ENCODE results near the gene RPL13. TPM values are rescaled to one million over a fixed set of nuclear protein-coding genes. Genes with fewer than 3 reads are reported as not detected.

RPL13 gene
- total and polyA plus RNA-seq, 2 donors (not counting 1 experiment from before 2014, with no cell fraction given) = 1,442 to 3,823 TPM

GRCh38 chr16:89577055-89577759 is 16.7 kb downstream of the RPL13 start:
- peaks cover 2% of the 10 kb centered on the region for H3K9me3 ChIP-seq (ENCODE audit: control insufficient read depth, insufficient read depth, low read depth, low read length)
- no peaks in the 10 kb centered on the region for H4K20me1 ChIP-seq (ENCODE audit: control insufficient read depth, extremely low read depth, insufficient read depth, low read length)
- H3K79me2 ChIP-seq (ENCODE audit: control insufficient read depth, insufficient read depth, low read length) = peaks cover 5% of the 10 kb centered on the region
- no peak overlapping the region for H3K27ac ChIP-seq (ENCODE audit: insufficient read depth, low read length)
- TF ChIP-seq EZH2 (IDR thresholded peaks at IDR 0.05; ENCODE audit: low read length, missing control alignments) = no peak
- TF ChIP-seq CTCF (conservative IDR thresholded peaks at IDR 0.05 in 1 of 2, IDR thresholded peaks at IDR 0.05 in 1 of 2; ENCODE audit: low read depth in 1 of 2, low read length in 2 of 2) = no peak
- H3K9ac ChIP-seq (ENCODE audit: insufficient read depth, low read length) = no peak overlapping the region
- H3K27me3 ChIP-seq (ENCODE audit: control insufficient read depth, insufficient read depth, low read length) = no peaks in the 10 kb centered on the region
- peak overlapping the region; percentile 8 for H3K4me2 ChIP-seq (ENCODE audit: extremely low read depth, insufficient read depth, low read length)
- peak overlapping the region in 2 of 4 experiments; percentile 50 to 63 for H3K4me3 ChIP-seq (replicated peaks in 1 of 4; ENCODE audit: control extremely low read depth in 1 of 4, insufficient read depth in 1 of 4, low read depth in 3 of 4, low read length in 4 of 4)
- peaks cover 12% of the 10 kb centered on the region for H3K4me1 ChIP-seq (ENCODE audit: control insufficient read depth, extremely low read depth, insufficient read depth, low read length)
- DNase-seq (ENCODE audit: low read depth in 2 of 2) = no peak
- H3K36me3 ChIP-seq (ENCODE audit: control insufficient read depth, insufficient read depth, low read length) = peaks cover 3% of the 10 kb centered on the region
- H2AFZ ChIP-seq (ENCODE audit: low read length) = no peak overlapping the region

- H3K9me3 ChIP-seq (ENCODE audit: control insufficient read depth, insufficient read depth, low read depth, low read length) = peaks cover 2% of the 10 kb centered on the region
- H3K4me3 ChIP-seq (replicated peaks in 1 of 4; ENCODE audit: control extremely low read depth in 1 of 4, insufficient read depth in 1 of 4, low read depth in 3 of 4, low read length in 4 of 4) = no peak overlapping the region
- TF ChIP-seq CTCF (conservative IDR thresholded peaks at IDR 0.05 in 1 of 2, IDR thresholded peaks at IDR 0.05 in 1 of 2; ENCODE audit: low read depth in 1 of 2, low read length in 2 of 2) = no peak
- no peak for TF ChIP-seq EZH2 (IDR thresholded peaks at IDR 0.05; ENCODE audit: low read length, missing control alignments)
- H3K27ac ChIP-seq (ENCODE audit: insufficient read depth, low read length) = no peak overlapping the region
- H3K79me2 ChIP-seq (ENCODE audit: control insufficient read depth, insufficient read depth, low read length) = peaks cover 5% of the 10 kb centered on the region
- H3K36me3 ChIP-seq (ENCODE audit: control insufficient read depth, insufficient read depth, low read length) = peaks cover 8% of the 10 kb centered on the region
- H3K4me2 ChIP-seq (ENCODE audit: extremely low read depth, insufficient read depth, low read length) = no peak overlapping the region
- no peak for DNase-seq (ENCODE audit: low read depth in 2 of 2)
- H4K20me1 ChIP-seq (ENCODE audit: control insufficient read depth, extremely low read depth, insufficient read depth, low read length) = no peaks in the 10 kb centered on the region
- no peak overlapping the region for H3K9ac ChIP-seq (ENCODE audit: insufficient read depth, low read length)
- no peaks in the 10 kb centered on the region for H3K27me3 ChIP-seq (ENCODE audit: control insufficient read depth, insufficient read depth, low read length)
- H3K4me1 ChIP-seq (ENCODE audit: control insufficient read depth, extremely low read depth, insufficient read depth, low read length) = peaks cover 17% of the 10 kb centered on the region
- no peak overlapping the region for H2AFZ ChIP-seq (ENCODE audit: low read length)
These were observed 18.9 kb downstream of the RPL13 start for GRCh38 chr16:89579351-89579750.

- Histone ChIP-seq H3K4me1 (ENCODE audit: control insufficient read depth, extremely low read depth, insufficient read depth, low read length) (peaks cover 17% of the 10 kb centered on the region), H2AFZ (ENCODE audit: low read length) (no peak overlapping the region), H3K27ac (ENCODE audit: insufficient read depth, low read length) (peak overlapping the region; percentile 92), H4K20me1 (ENCODE audit: control insufficient read depth, extremely low read depth, insufficient read depth, low read length) (no peaks in the 10 kb centered on the region), H3K9ac (ENCODE audit: insufficient read depth, low read length) (no peak overlapping the region), H3K36me3 (ENCODE audit: control insufficient read depth, insufficient read depth, low read length) (peaks cover 8% of the 10 kb centered on the region), H3K79me2 (ENCODE audit: control insufficient read depth, insufficient read depth, low read length) (peaks cover 5% of the 10 kb centered on the region), H3K27me3 (ENCODE audit: control insufficient read depth, insufficient read depth, low read length) (no peaks in the 10 kb centered on the region), H3K9me3 (ENCODE audit: control insufficient read depth, insufficient read depth, low read depth, low read length) (peaks cover 2% of the 10 kb centered on the region), H3K4me3 (replicated peaks in 1 of 4; ENCODE audit: control extremely low read depth in 1 of 4, insufficient read depth in 1 of 4, low read depth in 3 of 4, low read length in 4 of 4) (no peak overlapping the region), H3K4me2 (ENCODE audit: extremely low read depth, insufficient read depth, low read length) (no peak overlapping the region)
- peak; percentile 99 for DNase-seq (ENCODE audit: low read depth in 2 of 2)
- TF ChIP-seq CTCF (conservative IDR thresholded peaks at IDR 0.05 in 1 of 2, IDR thresholded peaks at IDR 0.05 in 1 of 2; ENCODE audit: low read depth in 1 of 2, low read length in 2 of 2) = no peak
- no peak for TF ChIP-seq EZH2 (IDR thresholded peaks at IDR 0.05; ENCODE audit: low read length, missing control alignments)
These were observed 20.7 kb downstream of the RPL13 start for GRCh38 chr16:89581045-89581695.

All from fibroblast of lung (primary cell).